Measurements from ENCODE around the gene AQP11. TPM values are rescaled to one million over a fixed set of nuclear protein-coding genes. Genes with fewer than 3 reads are reported as not detected.

Gene AQP11
- total and polyA plus RNA-seq, 2 of the 4 experiments (the other 2 are of a cell fraction), result 1.1 TPM

- DNase-seq, result peak; percentile 46
- peak overlapping the region; percentile 43 for H3K14ac ChIP-seq (replicated peaks; ENCODE audit: low read depth, low read length)
- H3K4ac ChIP-seq (ENCODE audit: low read depth, low read length), result peak overlapping the region; percentile 26; the same call in 1 of the 2 replicates
- H2BK5ac ChIP-seq (ENCODE audit: low read depth, low read length, poor library complexity, severe bottlenecking), result no peak overlapping the region
- no peaks in the 10 kb centered on the region; the same call in 1 of the 2 replicates for H3K9me1 ChIP-seq (ENCODE audit: insufficient read depth, low read length)
- H2BK15ac ChIP-seq (ENCODE audit: low read depth, low read length), result no peak overlapping the region
- no peaks in the 10 kb centered on the region for H3K27me3 ChIP-seq (ENCODE audit: control insufficient read depth, insufficient read depth, low read length)
- TF ChIP-seq, protein P1, sequence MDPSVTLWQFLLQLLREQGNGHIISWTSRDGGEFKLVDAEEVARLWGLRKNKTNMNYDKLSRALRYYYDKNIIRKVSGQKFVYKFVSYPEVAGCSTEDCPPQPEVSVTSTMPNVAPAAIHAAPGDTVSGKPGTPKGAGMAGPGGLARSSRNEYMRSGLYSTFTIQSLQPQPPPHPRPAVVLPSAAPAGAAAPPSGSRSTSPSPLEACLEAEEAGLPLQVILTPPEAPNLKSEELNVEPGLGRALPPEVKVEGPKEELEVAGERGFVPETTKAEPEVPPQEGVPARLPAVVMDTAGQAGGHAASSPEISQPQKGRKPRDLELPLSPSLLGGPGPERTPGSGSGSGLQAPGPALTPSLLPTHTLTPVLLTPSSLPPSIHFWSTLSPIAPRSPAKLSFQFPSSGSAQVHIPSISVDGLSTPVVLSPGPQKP (IDR thresholded peaks at IDR 0.05; ENCODE audit: borderline replicate concordance, low read depth, low read length), result no peak
- TF ChIP-seq FOS (IDR thresholded peaks at IDR 0.05; ENCODE audit: low read depth, low read length), result no peak
- TF ChIP-seq RAD21 (IDR thresholded peaks at IDR 0.05; ENCODE audit: low read length), result no peak
- TF ChIP-seq MAFK (IDR thresholded peaks at IDR 0.05; ENCODE audit: low read depth, low read length), result no peak
- no peak for TF ChIP-seq MXI1 (IDR thresholded peaks at IDR 0.05; ENCODE audit: borderline replicate concordance, low read depth, low read length)
- no peak for TF ChIP-seq CEBPB (IDR thresholded peaks at IDR 0.05; ENCODE audit: low read depth, low read length)
- no peak for TF ChIP-seq SMC3 (IDR thresholded peaks at IDR 0.05; ENCODE audit: low read depth, low read length)
- no peak for TF ChIP-seq POLR2A (IDR thresholded peaks at IDR 0.05; ENCODE audit: low read depth, low read length)
- TF ChIP-seq RCOR1 (IDR thresholded peaks at IDR 0.05; ENCODE audit: insufficient replicate concordance, low read length), result no peak
- no peak for TF ChIP-seq NFE2L2 (IDR thresholded peaks at IDR 0.05; ENCODE audit: low read depth, low read length)
- no peak overlapping the region for H3K56ac ChIP-seq (ENCODE audit: extremely low read depth, insufficient read depth, low read length)
- dilution Hi-C loops (cut with HindIII; ENCODE audit: low sequenced_read_pairs, unreplicated experiment) (no loop called here), in situ Hi-C loops (cut with MboI; ENCODE audit: low sequenced_read_pairs) (no loop called here), intact Hi-C loops (cut with micrococcal nuclease) (no loop called here)
- ChIA-PET POLR2A (ENCODE audit: unreplicated experiment) (interaction anchor here (0.6 kb wide), 1 partner anchor 10 kb away, joined by 3 read pairs; no protein-coding TSS in a partner anchor), CTCF (interaction anchor here (0.6 kb wide), 1 partner anchor 404 kb away, joined by 3 read pairs; no protein-coding TSS in a partner anchor)
- peak; percentile 9; the same call in 1 of the 2 replicates for ATAC-seq (ENCODE audit: low read depth)
- no peak overlapping the region for H4K5ac ChIP-seq (ENCODE audit: low read depth, low read length)
- no TSS peak for BruUV-seq (replicated peaks)
- H3K79me1 ChIP-seq (ENCODE audit: low read depth in 1 of 2, low read length in 2 of 2), result 0 out of 4 replicates have a peak, but pooled peaks cover 0 to 5% of the 10 kb centered on the region in 2 experiments
- peak overlapping the region; percentile 66 for H3K4me3 ChIP-seq (ENCODE audit: insufficient read depth, low read depth, low read length)
- H3K18ac ChIP-seq (ENCODE audit: low read depth, low read length), result no peak overlapping the region
- H2AK9ac ChIP-seq (replicated peaks; ENCODE audit: low read depth, low read length, poor library complexity), result no peak overlapping the region
- peak overlapping the region; percentile 39 for H3K23ac ChIP-seq (ENCODE audit: low read depth, low read length)
- H2BK20ac ChIP-seq (ENCODE audit: low read depth, low read length), result no peak overlapping the region
- no peak overlapping the region for H2BK120ac ChIP-seq (ENCODE audit: low read depth, low read length)
- H3K4me1 ChIP-seq (ENCODE audit: control insufficient read depth, insufficient read depth, low read length), result peaks cover 2% of the 10 kb centered on the region; the same call in 1 of the 2 replicates
- H3K36me3 ChIP-seq (ENCODE audit: control insufficient read depth, insufficient read depth, low read length), result no peaks in the 10 kb centered on the region
- no peak overlapping the region for H4K91ac ChIP-seq (ENCODE audit: insufficient read depth, low read depth, low read length)
- H3K9ac ChIP-seq (ENCODE audit: low read depth, low read length), result peak overlapping the region; percentile 29
- H4K8ac ChIP-seq (ENCODE audit: low read depth in 2 of 2, low read length in 2 of 2), result peak overlapping the region in 1 of 2 experiments; percentile 8; a peak in 1 of 4 replicates
- no peaks in the 10 kb centered on the region for H4K20me1 ChIP-seq (ENCODE audit: insufficient read depth, low read length)
- H3K4me2 ChIP-seq (ENCODE audit: low read depth, low read length), result peak overlapping the region; percentile 98
- H2AK5ac ChIP-seq (ENCODE audit: low read depth, low read length), result no peak overlapping the region
- WGBS, 2 experiments (ENCODE audit: extremely low coverage in 2 of 2, insufficient read length in 1 of 2), result 14% methylated on average over 22 of the region's 31 CpGs; no CpG with 5 or more reads in 1 of the 2 experiments
- H3K27ac ChIP-seq (ENCODE audit: insufficient read depth, low read length), result no peak overlapping the region
- H2AFZ ChIP-seq (replicated peaks; ENCODE audit: low read length, poor library complexity), result peak overlapping the region; percentile 80
- H3K9me3 ChIP-seq (ENCODE audit: control insufficient read depth, insufficient read depth, low read length), result no peaks in the 10 kb centered on the region
Observed at GRCh38 chr11:77590194-77590782, 535 bp downstream of the AQP11 start.
